OCI-LY7 (cell line): Measurements from ENCODE around the gene SUGP2. TPM values are rescaled to one million over a fixed set of nuclear protein-coding genes. Genes with fewer than 3 reads are reported as not detected.

Source experiments
- BruUV-seq: library from RNA; stranded (reverse); fragments of 400-500 nt; replicated peaks from 2 replicates; lab custom pipeline; 2021; lab: Mats Ljungman, UMichigan
- CTCF ChIA-PET: fragments of 300-600 bp; sonication (Branson Sonifier 250); formaldehyde crosslinking; loops from one replicate; lab custom pipeline; 2022; ENCODE audit warnings: antibody characterized with exemption; ENCODE audit not compliant: unreplicated experiment; lab: Charles Lee
- POLR2A ChIA-PET: fragments of 300-600 bp; sonication (Branson Sonifier 250); formaldehyde crosslinking; loops from one replicate; lab custom pipeline; 2022; ENCODE audit warnings: antibody characterized with exemption; lab: Charles Lee
- DNase-seq: peaks from one replicate; pipeline ENCODE4 v3.0.0-alpha.2; 2015; ENCODE audit warnings: low spot score
- H2AFZ ChIP-seq: fragments of 200-600 bp; sonication (generic), shearing (Covaris generic); 2 replicates; pipeline ENCODE4 v1.6.1; 2014; ENCODE audit warnings: mild to moderate bottlenecking, antibody characterized with exemption, low read length, moderate library complexity
- H3K27ac ChIP-seq: fragments of 200-600 bp; sonication (generic); 2 replicates; pipeline ENCODE4 v1.5.1; 2014; ENCODE audit warnings: mixed run types, low read depth, mild to moderate bottlenecking, moderate library complexity, low read length, inconsistent platforms; ENCODE audit not compliant: poor library complexity, severe bottlenecking
- H3K36me3 ChIP-seq: fragments of 200-600 bp; sonication (generic); 2 replicates; pipeline ENCODE4 v1.6.1; 2014; ENCODE audit warnings: mild to moderate bottlenecking, antibody characterized with exemption, low read length, moderate library complexity, mixed read lengths; ENCODE audit not compliant: insufficient read depth
- H3K4me1 ChIP-seq: fragments of 200-600 bp; sonication (generic); 2 replicates; pipeline ENCODE4 v1.5.1; 2014; ENCODE audit warnings: mild to moderate bottlenecking, low read length; ENCODE audit not compliant: insufficient read depth, poor library complexity, severe bottlenecking
- H3K4me2 ChIP-seq: fragments of 200-600 bp; sonication (generic); 2 replicates; pipeline ENCODE4 v1.6.1; 2014; ENCODE audit warnings: mild to moderate bottlenecking, low read length
- H3K4me3 ChIP-seq: fragments of 200-600 bp; sonication (generic); 2 replicates; pipeline ENCODE4 v1.5.1; 2014; ENCODE audit warnings: mild to moderate bottlenecking, low read depth, low read length; ENCODE audit not compliant: poor library complexity, severe bottlenecking
- H3K79me2 ChIP-seq: fragments of 200-600 bp; sonication (generic); 2 replicates; pipeline ENCODE4 v1.6.1; 2016; ENCODE audit warnings: low read depth, mild to moderate bottlenecking, low read length, moderate library complexity, mixed read lengths; ENCODE audit not compliant: insufficient read depth
- H3K9me2 ChIP-seq: fragments of 200-600 bp; sonication (generic); 2 replicates; pipeline ENCODE4 v1.6.1; 2016; ENCODE audit warnings: mild to moderate bottlenecking, low read length, mixed read lengths; ENCODE audit not compliant: insufficient read depth
- H3K9me3 ChIP-seq: fragments of 200-600 bp; sonication (generic); 2 replicates; pipeline ENCODE4 v1.6.1; 2014; ENCODE audit warnings: mild to moderate bottlenecking, mixed run types, low read length, mixed read lengths
- H4K20me1 ChIP-seq: fragments of 200-600 bp; sonication (generic); 2 replicates; pipeline ENCODE4 v1.6.1; 2014; ENCODE audit warnings: mild to moderate bottlenecking, antibody characterized with exemption, low read length, moderate library complexity, mixed read lengths; ENCODE audit not compliant: insufficient read depth
- CTCF ChIP-seq: fragments of 200-600 bp; sonication (generic); conservative IDR thresholded peaks from 2 replicates; pipeline ENCODE4 v1.5.1; 2014; ENCODE audit warnings: mild to moderate bottlenecking, antibody characterized with exemption, low read length, moderate library complexity, mixed read lengths
- EZH2phosphoT487 ChIP-seq: fragments of 200-600 bp; sonication (generic); IDR thresholded peaks from 2 replicates; pipeline ENCODE4 v1.6.1; 2018; ENCODE audit warnings: low read depth, borderline replicate concordance, mild to moderate bottlenecking, mixed run types, antibody characterized with exemption, low read length, moderate library complexity, mixed read lengths
- intact Hi-C: fragments of 100-400 bp; cut with micrococcal nuclease; formaldehyde crosslinking; loops from one replicate; pipeline ENCODE4 v1.10.0; 2022; ENCODE audit not compliant: unreplicated experiment
- total RNA-seq, 2 experiments: library from RNA; depleted of rRNA in 1 of 2; stranded (reverse); fragments of >200 nt in 1 of 2; shearing (Covaris generic) in 1 of 2; gene quantifications; 2 replicates each; pipeline ENCODE4 v1.2.3, GENCODE V29; 2014 to 2022

SUGP2 gene
- total RNA-seq, 2 experiments from 2014 or later: 111 to 229 TPM

- no peak for DNase-seq
- TF ChIP-seq CTCF: no peak
- TF ChIP-seq EZH2phosphoT487: no peak
- H3K4me2 ChIP-seq: peak overlapping the region; percentile 66
- no peaks in the 10 kb centered on the region for H3K9me3 ChIP-seq
- no peaks in the 10 kb centered on the region for H3K79me2 ChIP-seq
- ChIA-PET POLR2A (interaction anchor here (0.6 to 1.9 kb wide), 4 partner anchors 13 to 115 kb away, joined by 3 to 5 read pairs (median 4); partner anchors contain the start of genes COPE and DDX49), CTCF (no interaction called here)
- peak overlapping the region; percentile 17; the same call in 1 of the 2 replicates for H2AFZ ChIP-seq
- no peaks in the 10 kb centered on the region for H3K36me3 ChIP-seq
- H4K20me1 ChIP-seq: no peaks in the 10 kb centered on the region
- no TSS peak for BruUV-seq
- H3K4me1 ChIP-seq: peaks cover 62% of the 10 kb centered on the region
- intact Hi-C loops: no loop called here
- H3K9me2 ChIP-seq: no peaks in the 10 kb centered on the region
- H3K27ac ChIP-seq: peak overlapping the region; percentile 74
- no peak overlapping the region for H3K4me3 ChIP-seq
Measured at GRCh38 chr19:18948075-18948975, 85.0 kb downstream of the SUGP2 start.

GRCh38 chr19:18946918-18947317 is 86.4 kb downstream of the SUGP2 start:
- intact Hi-C loops: no loop called here
- H3K4me3 ChIP-seq: peak overlapping the region; percentile 8
- H3K4me1 ChIP-seq: peaks cover 76% of the 10 kb centered on the region
- H3K27ac ChIP-seq: peak overlapping the region; percentile 74
- BruUV-seq: no TSS peak
- H3K36me3 ChIP-seq: no peaks in the 10 kb centered on the region
- no peaks in the 10 kb centered on the region for H3K79me2 ChIP-seq
- H4K20me1 ChIP-seq: no peaks in the 10 kb centered on the region
- CTCF ChIA-PET: no interaction called here
- DNase-seq: peak; percentile 88
- no peaks in the 10 kb centered on the region for H3K9me2 ChIP-seq
- H2AFZ ChIP-seq: peak overlapping the region; percentile 45; the same call in 1 of the 2 replicates
- POLR2A ChIA-PET: interaction anchor here (1.0 kb wide), 1 partner anchor 28 kb away, joined by 3 read pairs; the partner anchor contains the start of genes COPE and DDX49
- TF ChIP-seq CTCF (no peak), EZH2phosphoT487 (no peak)
- no peaks in the 10 kb centered on the region for H3K9me3 ChIP-seq
- H3K4me2 ChIP-seq: peak overlapping the region; percentile 66
